ENCODE measurements around the gene SLC23A2.
A peak's percentile ranks its signal among the peaks of the same experiment; 100 is the strongest.
"Not testable (repeated sequence)": the region's sequence is repeated elsewhere in the genome, so short reads cannot be mapped to it uniquely, and the experiment has no call there.

SLC23A2 gene

GRCh38 chr20:5005326-5005725 is 4.0 kb upstream of the SLC23A2 start:
- no peak for DNase-seq

DNA sequence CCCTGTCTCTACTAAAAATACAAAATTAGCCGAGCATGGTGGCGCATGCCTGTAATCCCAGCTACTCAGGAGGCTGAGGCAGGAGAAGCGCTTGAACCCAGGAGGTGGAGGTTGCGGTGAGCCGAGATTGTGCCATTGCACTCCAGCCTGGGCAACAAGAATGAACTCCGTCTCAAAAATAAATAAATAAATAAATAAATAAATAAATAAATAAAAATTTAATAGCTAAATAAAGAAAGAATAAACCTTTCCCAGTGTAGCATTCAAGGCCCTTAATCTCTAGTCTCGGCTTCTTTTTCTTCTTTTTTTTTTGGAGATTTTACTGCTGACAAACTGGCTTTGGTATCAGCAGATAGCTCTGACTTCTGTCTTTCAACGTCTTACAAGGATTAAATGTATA is 3.5 kb upstream of the SLC23A2 start:
- not testable (repeated sequence) for DNase-seq

GRCh38 chr20:5003626-5004025 is 2.3 kb upstream of the SLC23A2 start:
- DNase-seq, result no peak

- DNase-seq, result no peak
These were observed 735 bp upstream of the SLC23A2 start for GRCh38 chr20:5002077-5002413.

- DNase-seq, result peak; percentile 58 to 82
These were observed 792 bp downstream of the SLC23A2 start for GRCh38 chr20:5000263-5001173.

GRCh38 chr20:4999788-5000187 is 1.5 kb downstream of the SLC23A2 start:
- no peak for DNase-seq

DNA sequence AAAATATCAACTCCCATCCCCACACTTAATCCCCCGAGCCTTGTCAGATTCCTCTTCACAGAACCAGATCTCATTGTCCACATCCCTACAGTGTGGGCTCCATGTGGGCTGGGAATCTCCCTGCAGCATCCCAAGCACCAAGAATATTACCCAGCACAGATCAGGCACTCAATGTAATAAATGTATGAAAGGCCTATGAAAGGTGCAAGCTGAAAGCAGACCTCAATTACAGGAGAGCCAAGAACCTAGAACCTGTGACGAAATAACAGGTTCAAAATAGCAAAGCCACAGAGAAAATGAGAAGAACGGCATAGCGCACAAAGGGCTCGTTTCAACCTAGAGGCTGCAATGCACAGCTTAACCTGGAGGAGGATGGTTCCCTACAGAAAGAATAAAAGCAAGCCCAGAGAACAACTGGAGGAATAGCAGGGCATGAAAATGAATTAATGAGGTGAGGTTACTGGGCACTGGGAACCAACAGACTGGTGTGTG is 3.1 kb downstream of the SLC23A2 start:
- peak; percentile 28 to 35 for DNase-seq

- DNase-seq, result no peak
These were observed 4.1 kb downstream of the SLC23A2 start for GRCh38 chr20:4997222-4997621.

DNA sequence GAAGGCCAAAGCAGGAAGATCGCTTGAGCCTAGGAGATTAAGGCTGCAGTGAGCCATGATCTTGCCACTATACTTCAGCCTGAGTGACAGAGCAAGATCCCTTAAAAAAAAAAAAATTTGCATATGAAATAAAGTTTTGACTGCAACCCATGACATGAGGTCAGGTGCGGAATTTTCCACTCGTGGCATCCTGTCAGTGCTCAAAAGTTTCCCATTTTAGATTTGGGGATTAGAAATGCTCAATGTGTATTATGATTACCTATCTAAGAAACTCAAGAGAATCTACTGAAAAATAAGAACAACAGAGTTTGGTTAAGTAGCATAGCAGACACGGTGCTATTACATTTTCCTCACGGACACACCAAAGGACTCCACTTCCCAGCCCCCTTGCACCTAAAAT is 11.7 kb downstream of the SLC23A2 start:
- peak in 1 of 2 donors; percentile 34 for DNase-seq

GRCh38 chr20:4987130-4987529 is 14.2 kb downstream of the SLC23A2 start:
- DNase-seq, result no peak

- DNase-seq, result no peak
These were observed 15.7 kb downstream of the SLC23A2 start for GRCh38 chr20:4985658-4986057.

DNA sequence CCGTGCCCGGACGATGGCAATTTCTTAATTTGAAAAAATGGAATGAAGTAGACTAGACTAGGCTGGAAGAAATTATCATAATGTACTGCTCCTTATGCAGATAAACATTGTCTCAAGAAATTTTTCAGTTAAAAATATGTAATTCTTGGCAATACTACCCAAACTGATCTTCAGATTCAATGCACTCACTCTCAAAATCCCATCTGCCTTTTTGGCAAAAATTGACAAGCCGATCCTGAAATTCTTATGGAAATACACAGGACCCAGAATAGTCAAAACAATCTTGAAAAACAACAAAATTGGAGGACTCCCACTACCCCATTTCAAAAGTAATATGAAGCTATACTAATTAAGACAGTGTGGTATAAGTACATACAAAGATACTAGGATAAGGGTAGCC is 19.0 kb downstream of the SLC23A2 start:
- no peak for DNase-seq

DNA sequence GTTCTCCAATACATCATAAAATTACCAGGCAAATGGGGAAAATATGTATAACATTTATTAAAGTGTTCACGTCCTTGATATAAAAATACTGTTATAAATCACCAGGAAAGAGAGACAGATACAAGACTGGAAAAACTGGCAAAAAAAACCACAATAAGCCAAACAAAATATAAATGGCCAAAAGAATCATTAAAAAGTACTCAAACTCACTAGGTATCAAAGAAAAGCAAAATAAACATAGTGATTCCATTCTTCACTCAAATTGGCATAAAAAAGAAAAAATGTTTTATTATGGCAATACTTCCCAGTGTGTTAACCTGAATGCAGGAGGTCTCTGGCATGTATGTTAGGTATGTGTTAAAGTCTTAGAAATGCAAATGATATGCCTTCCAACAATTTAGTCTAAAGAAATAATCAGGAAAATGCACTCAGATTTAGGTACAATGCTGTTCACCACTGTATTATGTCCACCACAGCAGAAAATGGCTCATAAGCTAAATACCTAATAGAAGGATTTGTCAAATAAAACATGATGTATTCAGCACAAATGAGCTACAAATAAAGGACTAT is 21.4 kb downstream of the SLC23A2 start:
- DNase-seq, result no peak

GRCh38 chr20:4978050-4978918 is 23.0 kb downstream of the SLC23A2 start:
- no peak for DNase-seq

DNA sequence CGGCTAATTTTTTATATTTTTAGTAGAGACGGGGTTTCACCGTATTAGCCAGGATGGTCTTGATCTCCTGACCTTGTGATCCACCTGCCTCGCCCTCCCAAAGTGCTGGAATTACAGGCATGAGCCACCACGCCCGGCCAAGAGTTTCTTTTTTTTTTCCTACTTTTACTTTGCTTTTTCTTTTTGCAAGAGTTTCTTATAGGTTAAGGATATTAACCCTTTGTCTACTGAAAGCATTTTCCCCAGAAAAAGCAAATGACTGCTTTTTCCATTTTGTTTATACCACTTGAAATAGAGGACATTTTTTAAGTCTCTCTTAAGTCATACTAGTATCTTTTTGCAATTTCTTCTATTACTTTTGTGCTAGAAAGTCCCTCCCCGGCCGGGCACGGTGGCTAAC is 25.3 kb downstream of the SLC23A2 start:
- DNase-seq, result not testable (repeated sequence)

DNA sequence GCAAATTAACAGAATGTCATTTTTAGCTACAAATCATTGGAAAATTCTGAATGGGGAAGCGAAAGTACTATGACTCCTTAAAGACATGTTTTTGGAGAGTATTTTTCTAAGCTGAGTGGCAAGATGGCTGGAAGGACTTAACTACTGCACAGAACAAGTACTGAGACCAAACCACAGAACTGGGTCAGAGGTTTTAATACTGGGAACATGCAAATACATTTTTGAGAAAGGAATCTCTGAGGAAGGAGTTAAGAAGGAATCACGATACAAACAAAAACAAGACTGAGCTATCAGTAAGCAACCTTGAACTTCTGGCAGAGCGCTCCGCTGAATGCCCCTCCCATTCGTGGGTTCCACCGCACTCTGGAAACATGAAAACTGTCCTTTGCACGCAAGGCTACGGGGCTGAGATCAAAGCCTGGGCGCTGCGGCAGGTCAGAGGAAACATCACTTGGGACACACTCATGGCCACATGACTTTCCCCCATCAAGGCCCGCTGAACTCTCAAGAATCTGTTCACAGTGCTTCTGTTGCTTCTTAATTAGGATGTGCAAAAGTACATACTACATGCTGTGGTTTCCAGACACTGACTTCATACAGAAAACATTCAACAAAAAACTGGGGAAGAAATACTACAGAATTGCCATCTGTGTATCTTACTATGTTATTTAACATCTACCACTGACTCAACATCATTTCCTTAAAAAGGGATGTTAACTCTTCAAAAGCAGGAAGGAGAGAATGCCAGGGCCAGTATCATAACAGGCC is 27.8 kb downstream of the SLC23A2 start:
- DNase-seq, result peak; percentile 56 to 58

- peak in 1 of 2 donors; percentile 44 for DNase-seq
These were observed 28.6 kb downstream of the SLC23A2 start for GRCh38 chr20:4972506-4973251.

DNA sequence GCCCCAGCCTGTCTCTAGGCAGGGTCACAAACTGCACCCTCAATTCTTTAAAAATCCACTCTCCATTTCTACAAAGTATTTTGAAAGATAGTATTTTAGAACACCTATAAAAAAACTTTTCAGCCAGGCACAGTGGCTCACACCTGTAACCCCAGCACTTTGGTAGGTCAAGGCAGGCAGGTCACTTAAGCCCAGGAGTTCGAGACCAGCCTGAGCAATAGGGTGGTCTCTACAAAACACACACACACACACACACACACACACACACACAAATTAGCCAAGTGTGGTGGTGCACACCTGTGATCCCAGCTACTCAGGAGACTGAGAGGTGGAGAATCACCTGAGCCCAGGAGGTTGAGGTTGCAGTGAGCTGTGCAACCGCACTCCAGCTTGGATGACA is 30.2 kb downstream of the SLC23A2 start:
- DNase-seq, result no peak

GRCh38 chr20:4967752-4968477 is 33.4 kb downstream of the SLC23A2 start:
- DNase-seq, result no peak

DNA sequence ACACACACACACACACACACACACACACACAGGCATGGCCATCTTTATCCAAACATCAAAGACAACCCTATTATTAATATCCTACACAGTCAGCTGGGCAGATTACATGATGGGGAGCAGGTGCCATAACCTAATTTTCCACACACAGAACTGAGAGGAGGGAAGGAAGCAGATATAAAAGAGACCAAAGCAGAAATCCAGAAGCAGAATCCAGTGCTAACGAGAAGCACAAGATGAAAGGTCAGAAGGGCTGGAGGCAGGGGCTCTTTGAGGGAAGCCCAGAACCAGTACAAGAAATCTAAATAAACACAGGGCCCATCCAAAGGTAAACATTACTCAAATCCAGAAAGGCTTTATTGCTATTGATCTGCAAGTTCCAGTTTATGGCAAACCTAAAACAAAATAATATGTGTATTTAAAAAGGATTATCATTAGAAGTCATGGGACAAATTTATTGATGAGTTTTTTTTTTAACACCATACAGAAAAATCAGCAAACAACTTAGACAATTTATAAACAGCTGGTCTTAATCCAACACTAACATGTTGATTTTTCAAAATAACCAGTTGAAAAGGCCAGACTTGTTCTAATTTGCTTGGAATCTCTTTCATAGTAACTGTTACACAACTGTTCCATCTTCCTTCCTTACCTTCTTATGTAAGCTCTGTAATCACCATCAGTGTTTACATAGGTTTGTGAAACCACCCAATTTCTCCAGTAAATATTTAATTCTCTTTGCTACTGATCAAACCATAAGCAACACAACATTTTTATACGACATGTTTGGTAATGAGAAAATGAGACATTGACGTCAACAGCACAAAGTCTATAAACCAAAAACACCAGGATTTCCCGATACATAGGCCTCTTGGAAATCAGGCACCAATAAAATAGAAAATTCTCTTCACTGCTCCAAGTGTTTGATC is 34.2 kb downstream of the SLC23A2 start:
- no peak for DNase-seq
